ENCODE data around the gene EIF5. TPM values are rescaled to one million over a fixed set of nuclear protein-coding genes. Genes with fewer than 3 reads are reported as not detected.
A peak's percentile ranks its signal among the peaks of the same experiment; 100 is the strongest.

EIF5 gene
- total and polyA plus RNA-seq, 2 of the 4 experiments (the other 2 are of a cell fraction) = 181 to 241 TPM

DNA sequence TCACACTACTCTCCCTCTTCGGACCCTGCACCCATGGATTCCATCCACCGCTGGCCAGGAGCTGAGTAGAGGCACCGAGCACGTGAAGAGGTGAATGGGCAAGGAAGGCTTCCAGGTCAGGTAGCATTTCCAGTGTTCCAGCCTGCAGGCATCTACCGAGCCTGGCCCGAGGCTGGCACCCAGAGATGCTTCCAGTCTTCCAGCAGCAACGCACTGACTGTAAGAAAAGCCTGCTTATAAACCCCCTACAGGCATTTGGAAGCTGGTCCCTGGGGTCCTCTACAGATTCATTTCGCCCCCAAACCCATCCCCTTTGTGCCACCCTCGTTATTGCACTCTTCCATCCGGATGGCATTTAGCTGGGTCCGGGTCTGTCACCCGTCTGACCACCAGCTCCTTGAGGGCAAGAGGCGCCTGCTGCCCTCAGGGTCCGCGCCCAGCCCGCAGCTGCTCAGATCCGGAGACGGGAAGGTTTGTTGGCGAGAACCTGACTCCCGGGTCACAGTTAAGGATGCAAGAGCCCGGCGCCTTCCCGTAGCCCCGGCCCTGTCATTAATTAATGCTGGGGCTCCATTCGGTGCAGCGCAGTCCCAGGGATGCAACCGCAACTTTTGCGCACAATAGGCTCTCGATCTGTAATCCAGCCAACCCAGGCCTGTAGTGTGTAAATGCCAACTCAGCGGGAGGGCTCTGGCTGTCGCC, 50.6 kb downstream of the EIF5 start:
- 9% methylated on average over 22 of the region's 31 CpGs; no CpG with 5 or more reads in 1 of the 2 experiments for WGBS, 2 experiments (ENCODE audit: extremely low coverage in 2 of 2, insufficient read length in 1 of 2)
- Histone ChIP-seq H2BK20ac (ENCODE audit: low read depth, low read length) (peak overlapping the region; percentile 55; the same call in 1 of the 2 replicates), H3K18ac (ENCODE audit: low read depth, low read length) (no peak overlapping the region), H3K4me1 (ENCODE audit: control insufficient read depth, insufficient read depth, low read length) (peaks cover 12% of the 10 kb centered on the region), H3K23ac (ENCODE audit: low read depth, low read length) (peak overlapping the region; percentile 54; the same call in 1 of the 2 replicates), H3K14ac (replicated peaks; ENCODE audit: low read depth, low read length) (peak overlapping the region; percentile 71; the same call in 1 of the 2 replicates), H2BK15ac (ENCODE audit: low read depth, low read length) (peak overlapping the region; percentile 63; the same call in 1 of the 3 replicates), H3K9me1 (ENCODE audit: insufficient read depth, low read length) (peaks cover 14% of the 10 kb centered on the region), H4K91ac (ENCODE audit: insufficient read depth, low read depth, low read length) (peak overlapping the region; percentile 55), H4K5ac (ENCODE audit: low read depth, low read length) (peak overlapping the region; percentile 8; the same call in 1 of the 2 replicates), H2AK9ac (replicated peaks; ENCODE audit: low read depth, low read length, poor library complexity) (peak overlapping the region; percentile 98), H3K4me3 (ENCODE audit: insufficient read depth, low read depth, low read length) (peak overlapping the region; percentile 51), H3K36me3 (ENCODE audit: control insufficient read depth, insufficient read depth, low read length) (no peaks in the 10 kb centered on the region), H3K9me3 (ENCODE audit: control insufficient read depth, insufficient read depth, low read length) (no peaks in the 10 kb centered on the region), H2BK5ac (ENCODE audit: low read depth, low read length, poor library complexity, severe bottlenecking) (peak overlapping the region; percentile 43), H3K4ac (ENCODE audit: low read depth, low read length) (peak overlapping the region; percentile 59), H3K27ac (ENCODE audit: insufficient read depth, low read length) (peak overlapping the region; percentile 83), H3K79me1 (ENCODE audit: low read depth in 1 of 2, low read length in 2 of 2) (peaks cover 5 to 30% of the 10 kb centered on the region in 2 experiments; a peak in 3 of 4 replicates), H3K4me2 (ENCODE audit: low read depth, low read length) (peak overlapping the region; percentile 67), H3K27me3 (ENCODE audit: control insufficient read depth, insufficient read depth, low read length) (no peaks in the 10 kb centered on the region), H2AFZ (replicated peaks; ENCODE audit: low read length, poor library complexity) (peak overlapping the region; percentile 86), H2BK120ac (ENCODE audit: low read depth, low read length) (peak overlapping the region; percentile 33; the same call in 1 of the 2 replicates), H2AK5ac (ENCODE audit: low read depth, low read length) (peak overlapping the region; percentile 89), H4K8ac (ENCODE audit: low read depth in 2 of 2, low read length in 2 of 2) (peak overlapping the region; percentile 67 to 76), H3K56ac (ENCODE audit: extremely low read depth, insufficient read depth, low read length) (peak overlapping the region; percentile 66), H4K20me1 (ENCODE audit: insufficient read depth, low read length) (peaks cover 41% of the 10 kb centered on the region), H3K9ac (ENCODE audit: low read depth, low read length) (peak overlapping the region; percentile 75)
- TF ChIP-seq RCOR1 (IDR thresholded peaks at IDR 0.05; ENCODE audit: insufficient replicate concordance, low read length) (no peak), MXI1 (IDR thresholded peaks at IDR 0.05; ENCODE audit: borderline replicate concordance, low read depth, low read length) (no peak), MAZ (IDR thresholded peaks at IDR 0.05; ENCODE audit: borderline replicate concordance, low read depth, low read length) (no peak), POLR2A (IDR thresholded peaks at IDR 0.05; ENCODE audit: low read depth, low read length) (no peak), FOS (IDR thresholded peaks at IDR 0.05; ENCODE audit: low read depth, low read length) (no peak), MAFK (IDR thresholded peaks at IDR 0.05; ENCODE audit: low read depth, low read length) (peak; percentile 49), CEBPB (IDR thresholded peaks at IDR 0.05; ENCODE audit: low read depth, low read length) (no peak), RFX5 (IDR thresholded peaks at IDR 0.05; ENCODE audit: low read depth, low read length) (no peak)
- BruUV-seq (replicated peaks) = no TSS peak
- intact Hi-C loops (cut with micrococcal nuclease) = loop anchor here (1.0 kb wide), 1 partner anchor 50 kb away; the partner anchor contains the start of gene EIF5
- ATAC-seq (ENCODE audit: low read depth) (peak; percentile 36), DNase-seq (no peak)
- CTCF ChIA-PET = no interaction called here
- dilution Hi-C loops (cut with HindIII; ENCODE audit: low sequenced_read_pairs, unreplicated experiment) = no loop called here
- in situ Hi-C loops (cut with MboI; ENCODE audit: low sequenced_read_pairs) = no loop called here
- POLR2A ChIA-PET (ENCODE audit: unreplicated experiment) = no interaction called here
